ENCODE measurements around the gene ACSL5.

ACSL5 gene

DNA sequence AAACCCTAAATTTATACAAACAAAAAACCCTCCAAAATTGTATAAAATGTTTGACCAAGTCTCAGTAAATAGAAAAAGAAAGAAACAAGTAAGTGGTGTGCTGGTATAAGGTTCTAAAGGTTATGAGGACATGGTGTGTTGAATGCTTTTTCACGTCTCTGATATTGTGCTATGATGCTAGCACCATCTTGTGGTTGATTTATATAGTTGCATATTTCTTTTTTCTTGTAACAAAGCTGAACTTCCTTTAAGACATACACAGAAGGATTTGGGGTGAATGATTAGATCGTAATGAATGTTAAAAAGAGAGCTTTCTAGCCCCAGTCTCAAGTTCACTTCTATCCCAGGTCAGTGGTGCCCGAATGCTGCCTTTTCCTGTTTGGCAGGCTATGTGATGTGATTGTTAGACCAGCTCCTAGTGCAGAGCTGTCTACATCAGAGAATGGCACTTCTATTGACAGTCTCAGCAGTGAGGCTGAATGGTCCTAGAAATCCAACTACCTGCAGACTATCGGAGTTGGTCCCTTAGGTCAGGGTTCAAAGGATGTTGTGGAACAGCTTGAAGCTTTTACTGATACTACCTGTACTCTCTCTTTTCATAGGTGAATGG, 98.1 kb downstream of the ACSL5 start:
- no peak for DNase-seq

DNA sequence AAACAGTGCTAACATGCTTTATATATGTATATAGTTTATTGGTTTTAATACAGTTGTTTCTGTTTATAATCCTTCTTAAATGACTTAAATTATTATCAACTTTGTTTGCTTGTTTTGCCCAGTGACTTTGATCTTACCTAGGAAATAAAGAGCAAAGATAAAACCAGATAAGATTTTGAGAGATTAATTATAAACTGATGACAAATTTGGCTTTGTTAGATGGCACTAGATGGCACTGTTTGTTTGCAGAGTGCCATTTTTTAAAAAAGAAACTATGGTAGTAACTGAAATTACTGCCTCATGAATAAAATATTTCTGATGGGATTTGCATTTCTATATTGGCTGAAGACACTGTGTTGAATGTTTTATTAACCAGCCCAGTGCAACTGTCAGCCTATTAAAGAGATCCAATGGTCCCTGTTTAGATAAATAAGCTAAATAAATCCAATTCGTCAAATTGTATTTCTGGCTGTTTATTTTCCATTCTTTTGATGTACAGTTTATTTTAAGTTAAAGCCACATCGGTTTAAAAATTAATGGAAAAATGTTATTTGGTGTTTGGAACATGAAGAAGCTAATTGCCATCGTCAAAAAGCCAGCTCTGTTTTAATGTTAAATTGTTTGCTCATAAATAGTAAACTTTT, 101.8 kb downstream of the ACSL5 start:
- no peak for DNase-seq
